HCT116 (cell line): ENCODE results near the gene AHCTF1. TPM values are rescaled to one million over a fixed set of nuclear protein-coding genes. Genes with fewer than 3 reads are reported as not detected.
"Not testable (repeated sequence)": the region's sequence is repeated elsewhere in the genome, so short reads cannot be mapped to it uniquely, and the experiment has no call there.

ENCODE experiments used
- ATAC-seq: fragments of 200-7000 bp; cut with Tn5 transposase; 2 replicates; pipeline ENCODE4 v1.9.1; 2020; ENCODE audit warnings: mild to moderate bottlenecking, moderate library complexity
- BruUV-seq: library from RNA; stranded (reverse); fragments of 400-500 nt; replicated peaks from 2 replicates; lab custom pipeline; 2021; lab: Mats Ljungman, UMichigan
- CTCF ChIA-PET: fragments of 300-600 bp; sonication (Branson Sonifier 250); formaldehyde crosslinking; loops from one replicate; lab custom pipeline; 2021; ENCODE audit warnings: antibody characterized with exemption; lab: Charles Lee
- POLR2A ChIA-PET: fragments of 300-600, 350-600 bp; sonication (Branson Sonifier 250); formaldehyde crosslinking; loops from one replicate; lab custom pipeline; 2021; ENCODE audit warnings: antibody characterized with exemption; lab: Charles Lee
- RAD21 ChIA-PET, 2 experiments: fragments of 300-600 bp; sonication (Branson Sonifier 250); formaldehyde crosslinking; loops; one replicate each; lab custom pipeline; 2023; ENCODE audit warnings: low total read pairs in 2 of 2; ENCODE audit not compliant: uncharacterized antibody in 2 of 2, unreplicated experiment in 2 of 2, low non-redundant PET in 1 of 2; lab: Charles Lee
- DNase-seq: peaks from one replicate; pipeline ENCODE4 v3.0.0-alpha.2; 2010; ENCODE audit warnings: low read depth, low spot score
- H2AFZ ChIP-seq: fragments of 200-600 bp; shearing (Covaris generic), sonication (generic); 2 replicates; pipeline ENCODE4 v1.6.1; 2017; ENCODE audit warnings: low read depth, mixed run types, mixed read lengths, antibody characterized with exemption, low read length; ENCODE audit not compliant: poor library complexity, severe bottlenecking
- H3K27ac ChIP-seq: 2 replicates; pipeline ENCODE4 v1.5.1; 2012; ENCODE audit warnings: low read depth, low read length
- H3K27me3 ChIP-seq: fragments of 200-600 bp; sonication (generic); 2 replicates; pipeline ENCODE4 v1.6.1; 2016; ENCODE audit warnings: mixed run types, low read length, mixed read lengths; ENCODE audit not compliant: insufficient read depth
- H3K36me3 ChIP-seq, 2 experiments: fragments of 200-500 bp in 1 of 2; fragments of 200-600 bp in 1 of 2; sonication (Bioruptor generic) in 1 of 2; sonication (generic) in 1 of 2; 2 replicates each; pipeline versions ENCODE4 v1.5.1 to v1.6.1; 2014 to 2016; ENCODE audit warnings: low read length in 2 of 2, inconsistent platforms in 1 of 2, mixed read lengths in 1 of 2, mixed run types in 1 of 2; ENCODE audit not compliant: insufficient read depth in 2 of 2, control insufficient read depth in 1 of 2
- H3K4me1 ChIP-seq, 2 experiments: fragments of 200-600 bp in 1 of 2; sonication (generic) in 1 of 2; 2 replicates each; pipeline versions ENCODE4 v1.5.1 to v1.6.1; 2012 to 2017; ENCODE audit warnings: low read length in 2 of 2, inconsistent platforms in 1 of 2, mild to moderate bottlenecking in 1 of 2, mixed read lengths in 1 of 2, mixed run types in 1 of 2, moderate library complexity in 1 of 2; ENCODE audit not compliant: insufficient read depth in 2 of 2, control insufficient read depth in 1 of 2
- H3K4me2 ChIP-seq: fragments of 200-600 bp; sonication (generic); 2 replicates; pipeline ENCODE4 v1.6.1; 2017; ENCODE audit warnings: mixed run types, low read length, mixed read lengths
- H3K4me3 ChIP-seq, 2 experiments: fragments of 200-600 bp in 1 of 2; sonication (generic) in 1 of 2; replicated peaks in 1 of 2; 2 replicates each; pipeline ENCODE4 v1.5.1; 2011 to 2016; ENCODE audit warnings: low read length in 2 of 2, control low read depth in 1 of 2, low read depth in 1 of 2, mild to moderate bottlenecking in 1 of 2, mixed read lengths in 1 of 2, mixed run types in 1 of 2
- H3K79me2 ChIP-seq: fragments of 200-600 bp; sonication (generic); 2 replicates; pipeline ENCODE4 v1.6.1; 2017; ENCODE audit warnings: mild to moderate bottlenecking, mixed run types, low read length, moderate library complexity, mixed read lengths; ENCODE audit not compliant: insufficient read depth
- H3K9ac ChIP-seq: fragments of 200-600 bp; sonication (generic); 2 replicates; pipeline ENCODE4 v1.6.1; 2016; ENCODE audit warnings: low read length, mixed read lengths
- H3K9me2 ChIP-seq: fragments of 200-600 bp; sonication (generic), shearing (Covaris generic); 2 replicates; pipeline ENCODE4 v1.6.1; 2017; ENCODE audit warnings: mixed run types, mild to moderate bottlenecking, moderate library complexity; ENCODE audit not compliant: insufficient read depth
- H3K9me3 ChIP-seq, 2 experiments: fragments of 200-500 bp in 1 of 2; fragments of 200-600 bp in 1 of 2; sonication (Bioruptor generic) in 1 of 2; sonication (generic) in 1 of 2; 2 replicates each; pipeline ENCODE4 v1.6.1; 2014 to 2017; ENCODE audit warnings: low read length in 2 of 2, mixed read lengths in 2 of 2, inconsistent platforms in 1 of 2, low read depth in 1 of 2, mild to moderate bottlenecking in 1 of 2, mixed run types in 1 of 2, moderate library complexity in 1 of 2; ENCODE audit not compliant: control insufficient read depth in 1 of 2, insufficient read depth in 1 of 2
- H4K20me1 ChIP-seq: fragments of 200-600 bp; sonication (generic), shearing (Covaris generic); 2 replicates; pipeline ENCODE4 v1.6.1; 2017; ENCODE audit warnings: mixed run types, mild to moderate bottlenecking, moderate library complexity; ENCODE audit not compliant: insufficient read depth
- ATF3 ChIP-seq: IDR thresholded peaks from 2 replicates; pipeline ENCODE4 v1.6.1; 2012
- CEBPB ChIP-seq: IDR thresholded peaks from 2 replicates; pipeline ENCODE4 v1.6.1; 2012; ENCODE audit warnings: low read depth
- CTCF ChIP-seq, 3 experiments: fragments of 200-600 bp in 1 of 3; sonication (generic) in 1 of 3; IDR thresholded peaks in 2 of 3; conservative IDR thresholded peaks in 1 of 3; 2 replicates each; pipeline ENCODE4 v1.5.1; 2012 to 2017; ENCODE audit warnings: low read depth in 2 of 3, low read length in 2 of 3, antibody characterized with exemption in 1 of 3, borderline replicate concordance in 1 of 3, control low read depth in 1 of 3, mild to moderate bottlenecking in 1 of 3, mixed read lengths in 1 of 3, mixed run types in 1 of 3, moderate library complexity in 1 of 3; ENCODE audit not compliant: insufficient read depth in 1 of 3
- EGR1 ChIP-seq: IDR thresholded peaks from 2 replicates; pipeline ENCODE4 v1.6.1; 2012; ENCODE audit warnings: low read depth
- MAX ChIP-seq: IDR thresholded peaks from 2 replicates; pipeline ENCODE4 v1.6.1; 2012
- POLR2A ChIP-seq: IDR thresholded peaks from 2 replicates; pipeline ENCODE4 v1.7.0; 2011; ENCODE audit warnings: borderline replicate concordance; ENCODE audit not compliant: insufficient read depth, insufficient read length; ENCODE audit errors: extremely low read depth
- RAD21 ChIP-seq: IDR thresholded peaks from 2 replicates; pipeline ENCODE4 v1.6.1; 2012; ENCODE audit warnings: low read depth, mild to moderate bottlenecking
- SRF ChIP-seq: IDR thresholded peaks from 2 replicates; pipeline ENCODE4 v1.6.1; 2012; ENCODE audit warnings: low read depth
- TCF7L2 ChIP-seq: IDR thresholded peaks from 2 replicates; pipeline ENCODE4 v1.7.0; 2011; ENCODE audit warnings: borderline replicate concordance, inconsistent platforms; ENCODE audit not compliant: insufficient read depth, insufficient read length; ENCODE audit errors: extremely low read depth
- ZBTB33 ChIP-seq: IDR thresholded peaks from 2 replicates; pipeline ENCODE4 v1.6.1; 2011; ENCODE audit warnings: mild to moderate bottlenecking, low read length, moderate library complexity; ENCODE audit not compliant: insufficient replicate concordance; ENCODE audit errors: extremely low read depth
- ZFX ChIP-seq: fragments of 450-650 bp; IDR thresholded peaks from 2 replicates; pipeline ENCODE4 v1.6.1; 2017
- ZNF274 ChIP-seq: fragments of 200-500 bp; sonication (Bioruptor generic); IDR thresholded peaks from 2 replicates; pipeline ENCODE4 v1.6.1; 2014; ENCODE audit warnings: mild to moderate bottlenecking, low read depth, low read length, inconsistent platforms
- intact Hi-C: fragments of 100-400 bp; cut with micrococcal nuclease; formaldehyde crosslinking; loops from 2 replicates; pipeline ENCODE4 v1.10.0; 2022
- total RNA-seq: library from RNA; stranded (reverse); gene quantifications from one replicate; pipeline ENCODE4 v1.2.1, GENCODE V29; 2021; ENCODE audit not compliant: unreplicated experiment

The AHCTF1 gene
- total RNA-seq, 1 experiment from 2014 or later = 56.2 TPM

- H3K4me1 ChIP-seq = no peaks in the 10 kb centered on the region
- H2AFZ ChIP-seq = no peak overlapping the region
- no peak overlapping the region for H3K4me2 ChIP-seq
- no peak for DNase-seq
- no peaks in the 10 kb centered on the region for H3K27me3 ChIP-seq
- H3K9ac ChIP-seq = no peak overlapping the region
- intact Hi-C loops = no loop called here
- no peak for TF ChIP-seq ZBTB33
- TF ChIP-seq CTCF (IDR thresholded peaks at IDR 0.05 in 2 of 3, conservative IDR thresholded peaks at IDR 0.05 in 1 of 3; ENCODE audit: borderline replicate concordance in 1 of 3, insufficient read depth in 1 of 3, low read depth in 2 of 3, low read length in 2 of 3) = no peak
- no peak for TF ChIP-seq ATF3
- no peak for TF ChIP-seq SRF
- no peak for TF ChIP-seq ZFX
- TF ChIP-seq MAX = no peak
- no peak for TF ChIP-seq RAD21
- TF ChIP-seq POLR2A = no peak
- no peak for TF ChIP-seq TCF7L2
- TF ChIP-seq ZNF274 = no peak
- no peak for TF ChIP-seq CEBPB
- no peak for TF ChIP-seq EGR1
- ChIA-PET CTCF (no interaction called here), RAD21 (no interaction called here), POLR2A (no interaction called here)
- no peaks in the 10 kb centered on the region for H4K20me1 ChIP-seq
- H3K79me2 ChIP-seq = no peaks in the 10 kb centered on the region
- no peak overlapping the region for H3K4me3 ChIP-seq
- no peak for ATAC-seq
- H3K27ac ChIP-seq = no peak overlapping the region
- no peaks in the 10 kb centered on the region for H3K36me3 ChIP-seq
- H3K9me3 ChIP-seq = no peaks in the 10 kb centered on the region
- H3K9me2 ChIP-seq = no peaks in the 10 kb centered on the region
- BruUV-seq = no TSS peak
Measured at GRCh38 chr1:246814890-246815289, 116.9 kb downstream of the AHCTF1 start.

- POLR2A ChIA-PET, intact Hi-C loops, RAD21 ChIA-PET, BruUV-seq, H3K79me2 ChIP-seq, CTCF ChIA-PET, H3K27me3 ChIP-seq, ATAC-seq, H3K9me2 ChIP-seq, H3K9me3 ChIP-seq, H3K27ac ChIP-seq, DNase-seq, H3K9ac ChIP-seq, H4K20me1 ChIP-seq, H3K36me3 ChIP-seq, H2AFZ ChIP-seq, H3K4me1 ChIP-seq, H3K4me3 ChIP-seq, H3K4me2 ChIP-seq: not testable (repeated sequence)
Measured at GRCh38 chr1:246813325-246813724, 118.4 kb downstream of the AHCTF1 start.
